Small intestine (tissue), 7 donors: ENCODE measurements around the gene NFKB1. TPM values are rescaled to one million over a fixed set of nuclear protein-coding genes. Genes with fewer than 3 reads are reported as not detected.

ENCODE experiments used
- DNase-seq, 2 donors: peaks; one replicate each; pipeline versions ENCODE4 v3.0.0 to v3.0.0-alpha.2; 2013
- FAIRE-seq: peaks from 2 replicates; lab custom pipeline; 2012; peaks lifted over from hg19 to GRCh38; lab: Jason Lieb, UNC
- H3K27ac ChIP-seq, 3 donors: one replicate each; pipeline ENCODE4 v1.5.1; 2013; ENCODE audit warnings: low read length in 2 of 3, mild to moderate bottlenecking in 2 of 3, control low read depth in 1 of 3, inconsistent platforms in 1 of 3, low read depth in 1 of 3, moderate library complexity in 1 of 3
- H3K27me3 ChIP-seq, 3 donors: one replicate each; pipeline ENCODE4 v1.6.1; 2013; ENCODE audit warnings: low read length in 3 of 3, inconsistent platforms in 1 of 3; ENCODE audit not compliant: control insufficient read depth in 3 of 3, insufficient read depth in 3 of 3
- H3K36me3 ChIP-seq, 3 donors: one replicate each; pipeline ENCODE4 v1.6.1; 2013; ENCODE audit warnings: low read length in 3 of 3, inconsistent platforms in 1 of 3, low read depth in 1 of 3, mild to moderate bottlenecking in 1 of 3, moderate library complexity in 1 of 3; ENCODE audit not compliant: control insufficient read depth in 3 of 3, insufficient read depth in 2 of 3
- H3K4me1 ChIP-seq, 3 donors: one replicate each; pipeline ENCODE4 v1.6.1; 2013; ENCODE audit warnings: low read length in 2 of 3, inconsistent platforms in 1 of 3, low read depth in 1 of 3, mild to moderate bottlenecking in 1 of 3, moderate library complexity in 1 of 3; ENCODE audit not compliant: control insufficient read depth in 3 of 3, insufficient read depth in 2 of 3
- H3K4me3 ChIP-seq, 3 donors: one replicate each; pipeline ENCODE4 v1.5.1; 2013; ENCODE audit warnings: low read length in 3 of 3, control low read depth in 1 of 3, inconsistent platforms in 1 of 3, low read depth in 1 of 3, mild to moderate bottlenecking in 1 of 3, moderate library complexity in 1 of 3
- H3K9me3 ChIP-seq, 2 donors: one replicate each; pipeline ENCODE4 v1.6.1; 2013; ENCODE audit warnings: low read depth in 1 of 2, low read length in 1 of 2; ENCODE audit not compliant: control insufficient read depth in 2 of 2, insufficient read depth in 1 of 2
- WGBS, 3 donors: extraction: QIAGEN DNeasy Blood & Tissue Kit; methylation state at CpG; one replicate each; pipeline ENCODE4 v1.1.7; 2013; 5-methylcytosine and 5-hydroxymethylcytosine counted together
- polyA plus RNA-seq, 4 donors: library from polyadenylated mRNA; stranded (reverse) in 3 of 4; unstranded in 1 of 4; fragments of 200-250 nt in 3 of 4; fragments of 120-200 nt in 1 of 4; gene quantifications; one replicate each; pipeline versions ENCODE4 v1.2.1 to v1.2.3, GENCODE V29; 2013
- donor health status: healthy with polysubstance abuse.
- donor health status: control.
- donor health status: control.
- donor health status: Bipolar disorder and iron deficiency.
- donor health status: healthy.

The NFKB1 gene
- polyA plus RNA-seq, 4 donors, result 12.7 to 29.6 (median 17.9) TPM

GRCh38 chr4:102575369-102576129, 74.4 kb downstream of the NFKB1 start:
- no peaks in the 10 kb centered on the region for H3K9me3 ChIP-seq
- no peaks in the 10 kb centered on the region for H3K4me1 ChIP-seq
- 84 to 91% (median 85%) methylated on average over 6 of the region's 6 CpGs for WGBS, 3 donors
- FAIRE-seq (no peak), DNase-seq (no peak)
- H3K36me3 ChIP-seq, result peaks cover 7 to 16% (median 11%) of the 10 kb centered on the region in 3 donors
- H3K4me3 ChIP-seq, result no peak overlapping the region
- H3K27ac ChIP-seq, result no peak overlapping the region
- H3K27me3 ChIP-seq, result no peaks in the 10 kb centered on the region

DNA sequence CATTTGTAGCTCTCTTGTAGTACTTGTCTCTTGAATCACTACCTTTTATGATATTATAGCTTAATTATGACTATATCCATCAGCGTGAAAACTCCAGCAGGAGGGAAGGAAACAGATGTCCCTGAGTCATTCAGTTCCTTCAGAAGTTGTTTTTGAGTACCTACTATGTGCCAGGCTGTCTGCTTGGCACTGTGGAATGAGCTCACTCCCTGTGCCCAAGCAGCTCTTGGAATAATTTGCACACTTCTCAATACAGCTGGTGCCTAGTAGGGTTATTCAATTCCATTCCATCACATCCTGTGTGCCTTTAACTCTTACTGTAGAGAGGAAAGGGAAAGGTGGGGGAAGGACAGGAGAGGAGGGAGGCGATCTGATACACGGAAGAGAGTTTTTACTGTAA, 77.1 kb downstream of the NFKB1 start:
- peaks cover 10 to 16% (median 14%) of the 10 kb centered on the region in 3 donors for H3K36me3 ChIP-seq
- no peak overlapping the region for H3K27ac ChIP-seq
- no peaks in the 10 kb centered on the region for H3K27me3 ChIP-seq
- WGBS, 3 donors, result 87 to 100% (median 94%) methylated on average over 3 of the region's 3 CpGs
- DNase-seq (no peak), FAIRE-seq (no peak)
- no peaks in the 10 kb centered on the region for H3K9me3 ChIP-seq
- no peak overlapping the region for H3K4me3 ChIP-seq
- no peaks in the 10 kb centered on the region for H3K4me1 ChIP-seq

GRCh38 chr4:102578819-102579218, 77.7 kb downstream of the NFKB1 start:
- Histone ChIP-seq H3K27me3 (no peaks in the 10 kb centered on the region), H3K9me3 (no peaks in the 10 kb centered on the region), H3K4me3 (no peak overlapping the region), H3K4me1 (no peaks in the 10 kb centered on the region), H3K36me3 (peaks cover 10 to 16% (median 14%) of the 10 kb centered on the region in 3 donors), H3K27ac (no peak overlapping the region)
- peak in 1 of 2 donors; percentile 9 for DNase-seq
- FAIRE-seq, result no peak
- WGBS, 3 donors, result 81 to 95% (median 93%) methylated on average over 8 of the region's 8 CpGs

GRCh38 chr4:102579794-102580462, 78.8 kb downstream of the NFKB1 start:
- Histone ChIP-seq H3K4me1 (no peaks in the 10 kb centered on the region), H3K27ac (no peak overlapping the region), H3K4me3 (no peak overlapping the region), H3K27me3 (no peaks in the 10 kb centered on the region), H3K36me3 (peaks cover 10 to 18% (median 14%) of the 10 kb centered on the region in 3 donors), H3K9me3 (no peaks in the 10 kb centered on the region)
- DNase-seq, result no peak
- no peak for FAIRE-seq
- 77 to 83% (median 82%) methylated on average over 2 of the region's 2 CpGs for WGBS, 3 donors

- H3K4me3 ChIP-seq, result no peak overlapping the region
- 78 to 86% (median 82%) methylated on average over 1 of the region's 1 CpG for WGBS, 3 donors
- peaks cover 10 to 19% (median 16%) of the 10 kb centered on the region in 3 donors for H3K36me3 ChIP-seq
- H3K4me1 ChIP-seq, result no peaks in the 10 kb centered on the region
- H3K27ac ChIP-seq, result no peak overlapping the region
- H3K27me3 ChIP-seq, result no peaks in the 10 kb centered on the region
- DNase-seq (peak; percentile 26 to 28), FAIRE-seq (no peak)
- H3K9me3 ChIP-seq, result no peaks in the 10 kb centered on the region
Measured at GRCh38 chr4:102580463-102580842, 79.3 kb downstream of the NFKB1 start.

DNA sequence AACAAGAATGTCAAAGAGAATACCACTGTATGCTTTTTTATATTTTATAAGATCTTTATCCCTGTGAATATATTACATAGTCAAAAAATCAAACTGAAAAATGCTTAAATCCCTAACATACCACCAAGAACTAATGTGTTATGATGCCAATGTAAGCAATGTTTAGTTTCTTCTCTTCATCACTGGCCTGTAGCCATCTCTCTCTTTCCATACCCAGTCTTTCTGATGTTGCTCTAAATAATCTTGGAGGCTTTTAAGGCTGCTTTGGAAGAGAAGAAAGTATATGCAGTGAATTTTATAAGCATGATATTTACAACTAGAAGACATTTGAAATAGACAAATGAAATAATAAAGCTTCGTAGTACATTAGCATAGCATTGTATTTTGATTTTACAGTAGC, 82.9 kb downstream of the NFKB1 start:
- WGBS, 3 donors, result 88 to 100% (median 98%) methylated on average over 1 of the region's 1 CpG
- DNase-seq, result no peak
- FAIRE-seq, result no peak
- no peaks in the 10 kb centered on the region for H3K4me1 ChIP-seq
- no peaks in the 10 kb centered on the region for H3K9me3 ChIP-seq
- H3K27me3 ChIP-seq, result no peaks in the 10 kb centered on the region
- peaks cover 8 to 11% (median 9%) of the 10 kb centered on the region in 3 donors for H3K36me3 ChIP-seq
- no peak overlapping the region for H3K27ac ChIP-seq
- no peak overlapping the region for H3K4me3 ChIP-seq

DNA sequence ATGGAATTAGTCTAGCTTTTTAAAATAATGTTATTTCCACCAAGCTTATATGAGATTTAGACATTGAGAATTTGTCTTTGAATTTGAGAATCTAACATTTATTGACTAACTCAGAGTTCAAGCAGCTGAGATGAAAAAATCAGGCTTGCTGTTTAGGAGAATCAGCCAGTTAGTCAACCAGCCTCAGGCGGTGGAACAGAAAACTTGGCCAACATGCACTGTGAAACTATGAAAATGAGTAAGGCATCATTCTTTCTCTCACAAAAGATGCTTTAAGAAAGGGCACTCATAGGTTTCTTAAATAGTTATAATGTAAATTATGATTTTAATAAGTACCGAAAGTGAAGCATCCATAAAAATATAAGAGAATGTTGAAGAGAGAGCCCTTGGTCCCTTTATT, 84.2 kb downstream of the NFKB1 start:
- WGBS, 3 donors, result 73 to 89% (median 86%) methylated on average over 2 of the region's 2 CpGs
- FAIRE-seq (no peak), DNase-seq (no peak)
- Histone ChIP-seq H3K9me3 (no peaks in the 10 kb centered on the region), H3K4me3 (no peak overlapping the region), H3K27me3 (no peaks in the 10 kb centered on the region), H3K36me3 (peaks cover 8 to 13% (median 10%) of the 10 kb centered on the region in 3 donors), H3K27ac (no peak overlapping the region), H3K4me1 (no peaks in the 10 kb centered on the region)

GRCh38 chr4:102586002-102586643, 85.0 kb downstream of the NFKB1 start:
- WGBS, 3 donors, result 81 to 92% (median 81%) methylated on average over 4 of the region's 4 CpGs
- DNase-seq (no peak), FAIRE-seq (no peak)
- no peak overlapping the region for H3K27ac ChIP-seq
- H3K36me3 ChIP-seq, result peaks cover 7 to 18% (median 8%) of the 10 kb centered on the region in 3 donors
- H3K4me1 ChIP-seq, result no peaks in the 10 kb centered on the region
- H3K9me3 ChIP-seq, result peaks cover 0 to 7% of the 10 kb centered on the region in 2 donors
- no peak overlapping the region for H3K4me3 ChIP-seq
- no peaks in the 10 kb centered on the region for H3K27me3 ChIP-seq
